GM23338 (cell line): ENCODE measurements around the gene ASPRV1. TPM values are rescaled to one million over a fixed set of nuclear protein-coding genes. Genes with fewer than 3 reads are reported as not detected.

ENCODE experiments used
- ATAC-seq: fragments of 200-7000 bp; cut with Tn5 transposase; 3 replicates; pipeline ENCODE4 v1.9.1; 2020
- DNase-seq: peaks from one replicate; pipeline ENCODE4 v3.0.0-alpha.2; 2015; ENCODE audit warnings: low spot score
- H2AFZ ChIP-seq: fragments of 200-600 bp; sonication (generic); 2 replicates; pipeline ENCODE4 v1.8.0; 2016; ENCODE audit warnings: antibody characterized with exemption, mild to moderate bottlenecking, moderate library complexity
- H3F3A ChIP-seq: fragments of 200-600 bp; sonication (generic); replicated peaks from 2 replicates; pipeline ENCODE4 v1.8.0; 2017; ENCODE audit warnings: antibody characterized with exemption, mixed run types, low read depth
- H3K27ac ChIP-seq: fragments of 200-600 bp; sonication (generic); 2 replicates; pipeline ENCODE4 v1.6.1; 2016; ENCODE audit warnings: low read depth
- H3K27me3 ChIP-seq: fragments of 200-600 bp; sonication (generic); 2 replicates; pipeline ENCODE4 v1.8.0; 2016; ENCODE audit warnings: mild to moderate bottlenecking, mixed run types, moderate library complexity; ENCODE audit not compliant: insufficient read depth
- H3K36me3 ChIP-seq: fragments of 200-600 bp; sonication (generic); 2 replicates; pipeline ENCODE4 v1.8.0; 2016; ENCODE audit warnings: mild to moderate bottlenecking; ENCODE audit not compliant: insufficient read depth
- H3K4me1 ChIP-seq: fragments of 200-600 bp; sonication (generic); 2 replicates; pipeline ENCODE4 v1.8.0; 2016; ENCODE audit warnings: mild to moderate bottlenecking, moderate library complexity; ENCODE audit not compliant: insufficient read depth
- H3K4me2 ChIP-seq: fragments of 200-600 bp; sonication (generic); 2 replicates; pipeline ENCODE4 v1.7.1; 2017; ENCODE audit warnings: mixed run types
- H3K4me3 ChIP-seq: fragments of 200-600 bp; sonication (generic); 2 replicates; pipeline ENCODE4 v1.6.1; 2016; ENCODE audit warnings: mixed run types
- H3K79me2 ChIP-seq: fragments of 200-600 bp; sonication (generic); replicated peaks from 2 replicates; pipeline ENCODE4 v1.8.0; 2017; ENCODE audit warnings: mild to moderate bottlenecking; ENCODE audit not compliant: insufficient read depth
- H3K9me2 ChIP-seq: fragments of 200-600 bp; sonication (generic); 2 replicates; pipeline ENCODE4 v1.8.0; 2017; ENCODE audit not compliant: insufficient read depth
- H4K20me1 ChIP-seq: fragments of 200-600 bp; sonication (generic); replicated peaks from 2 replicates; pipeline ENCODE4 v1.8.0; 2017; ENCODE audit warnings: mild to moderate bottlenecking; ENCODE audit not compliant: insufficient read depth
- H3K27ac Mint-ChIP-seq: 2 replicates; pipeline ENCODE4 v1.8.0; 2020; ENCODE audit warnings: inconsistent platforms, mild to moderate bottlenecking, moderate library complexity, mixed read lengths
- H3K27me3 Mint-ChIP-seq: 3 replicates; pipeline ENCODE4 v1.8.0; 2022; ENCODE audit warnings: low read depth, mild to moderate bottlenecking, moderate library complexity, mixed read lengths, inconsistent platforms; ENCODE audit not compliant: insufficient read depth, poor library complexity
- H3K36me3 Mint-ChIP-seq: 3 replicates; pipeline ENCODE4 v1.8.0; 2021; ENCODE audit warnings: low read depth, mild to moderate bottlenecking, inconsistent platforms, moderate library complexity, mixed read lengths
- H3K4me1 Mint-ChIP-seq: 3 replicates; pipeline ENCODE4 v1.8.0; 2020; ENCODE audit warnings: mild to moderate bottlenecking, inconsistent platforms, mixed read lengths
- H3K4me3 Mint-ChIP-seq: 3 replicates; pipeline ENCODE4 v1.8.0; 2021; ENCODE audit warnings: moderate library complexity, mild to moderate bottlenecking, inconsistent platforms, mixed read lengths
- H3K9me3 Mint-ChIP-seq: 3 replicates; pipeline ENCODE4 v1.8.0; 2020; ENCODE audit warnings: moderate library complexity, mild to moderate bottlenecking, inconsistent platforms, mixed read lengths
- CREB1 ChIP-seq: fragments of 250-450 bp; sonication (Bioruptor Pico); IDR thresholded peaks from 2 replicates; pipeline ENCODE4 v1.5.0; 2020; ENCODE audit warnings: low read depth, mild to moderate bottlenecking, moderate library complexity
- EZH2 ChIP-seq: fragments of 200-600 bp; sonication (generic); IDR thresholded peaks from one replicate; pipeline ENCODE4 v1.8.0; 2017; ENCODE audit warnings: antibody characterized with exemption, mild to moderate bottlenecking, low read depth; ENCODE audit not compliant: unreplicated experiment
- EZH2phosphoT487 ChIP-seq: fragments of 200-600 bp; sonication (generic); IDR thresholded peaks from one replicate; pipeline ENCODE4 v1.8.1; 2018; ENCODE audit warnings: antibody characterized with exemption; ENCODE audit not compliant: unreplicated experiment
- JUNB ChIP-seq: IDR thresholded peaks from one replicate; pipeline ENCODE4 v1.6.1; 2016; ENCODE audit warnings: antibody characterized with exemption; ENCODE audit not compliant: unreplicated experiment
- NANOG ChIP-seq: IDR thresholded peaks from 2 replicates; pipeline ENCODE4 v1.6.1; 2016; ENCODE audit warnings: antibody characterized with exemption, borderline replicate concordance
- POLR2AphosphoS5 ChIP-seq: IDR thresholded peaks from 2 replicates; pipeline ENCODE4 v1.6.1; 2016; ENCODE audit warnings: antibody characterized with exemption, low read depth
- STAT1 ChIP-seq: IDR thresholded peaks from one replicate; pipeline ENCODE4 v1.6.1; 2016; ENCODE audit warnings: antibody characterized with exemption; ENCODE audit not compliant: unreplicated experiment
- ZNF114 ChIP-seq: fragments of 250-450 bp; sonication (Bioruptor Pico); IDR thresholded peaks from 2 replicates; pipeline ENCODE4 v1.5.0; 2020; ENCODE audit warnings: mild to moderate bottlenecking, moderate library complexity
- ZNF331 ChIP-seq: fragments of 250-450 bp; sonication (Bioruptor Pico); IDR thresholded peaks from 2 replicates; pipeline ENCODE4 v1.5.0; 2020; ENCODE audit warnings: low read depth, mild to moderate bottlenecking, moderate library complexity
- polyA plus RNA-seq: library from polyadenylated mRNA; unstranded; fragments of >200 nt; fragmentation: Nextera tagmentation; extraction: Ambion mirVana; gene quantifications from 2 replicates; pipeline ENCODE4 v1.2.1, GENCODE V29; 2016
- total RNA-seq: library from RNA; depleted of rRNA; stranded (reverse); fragments of >200 nt; shearing (Covaris generic); gene quantifications from 2 replicates; pipeline ENCODE4 v1.2.3, GENCODE V29; 2014
- TF ChIP-seq, protein P1 (sequence below), 2 experiments: fragments of 200-600 bp in 1 of 2; sonication (generic) in 1 of 2; conservative IDR thresholded peaks; 2 replicates each; pipeline versions ENCODE4 v1.5.1 to v1.6.1; 2016 to 2017; ENCODE audit warnings: antibody characterized with exemption in 2 of 2, low read depth in 2 of 2, mild to moderate bottlenecking in 2 of 2, moderate library complexity in 1 of 2
- TF ChIP-seq, protein P2 (sequence below): IDR thresholded peaks from 2 replicates; pipeline ENCODE4 v1.6.1; 2016; ENCODE audit warnings: antibody characterized with exemption
- TF ChIP-seq, protein P3 (sequence below): IDR thresholded peaks from one replicate; pipeline ENCODE4 v1.6.1; 2018; ENCODE audit warnings: antibody characterized with exemption; ENCODE audit not compliant: unreplicated experiment

Gene ASPRV1
- total and polyA plus RNA-seq, 2 experiments from 2014 or later = 0.60 to 1.4 TPM

DNA sequence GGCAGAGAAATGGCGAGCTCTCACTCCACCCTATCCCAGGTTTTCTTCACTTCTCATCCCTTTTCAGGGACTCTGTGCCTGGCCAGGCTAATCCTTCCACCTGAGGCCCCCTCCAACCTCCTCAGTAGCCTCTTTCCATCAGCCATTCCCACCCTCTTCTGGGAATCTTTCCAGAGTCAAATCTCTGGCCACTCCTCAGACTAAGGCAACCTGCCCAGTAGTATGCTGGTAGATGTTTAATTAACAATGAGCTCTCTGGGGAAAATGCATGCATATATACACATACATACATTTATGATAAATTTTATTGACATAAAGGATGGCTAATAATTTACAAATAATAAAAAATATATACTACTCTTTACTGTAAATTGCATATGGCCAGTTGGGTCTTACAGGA lies 11.4 kb upstream of the ASPRV1 start (continued):
- TF ChIP-seq NANOG (no peak), EZH2 (no peak), EZH2phosphoT487 (no peak), ZNF331 (CRISPR knock-in tag) (no peak), POLR2AphosphoS5 (no peak), ZNF114 (no peak), CREB1 (CRISPR knock-in tag) (no peak)
- TF ChIP-seq, protein P1, sequence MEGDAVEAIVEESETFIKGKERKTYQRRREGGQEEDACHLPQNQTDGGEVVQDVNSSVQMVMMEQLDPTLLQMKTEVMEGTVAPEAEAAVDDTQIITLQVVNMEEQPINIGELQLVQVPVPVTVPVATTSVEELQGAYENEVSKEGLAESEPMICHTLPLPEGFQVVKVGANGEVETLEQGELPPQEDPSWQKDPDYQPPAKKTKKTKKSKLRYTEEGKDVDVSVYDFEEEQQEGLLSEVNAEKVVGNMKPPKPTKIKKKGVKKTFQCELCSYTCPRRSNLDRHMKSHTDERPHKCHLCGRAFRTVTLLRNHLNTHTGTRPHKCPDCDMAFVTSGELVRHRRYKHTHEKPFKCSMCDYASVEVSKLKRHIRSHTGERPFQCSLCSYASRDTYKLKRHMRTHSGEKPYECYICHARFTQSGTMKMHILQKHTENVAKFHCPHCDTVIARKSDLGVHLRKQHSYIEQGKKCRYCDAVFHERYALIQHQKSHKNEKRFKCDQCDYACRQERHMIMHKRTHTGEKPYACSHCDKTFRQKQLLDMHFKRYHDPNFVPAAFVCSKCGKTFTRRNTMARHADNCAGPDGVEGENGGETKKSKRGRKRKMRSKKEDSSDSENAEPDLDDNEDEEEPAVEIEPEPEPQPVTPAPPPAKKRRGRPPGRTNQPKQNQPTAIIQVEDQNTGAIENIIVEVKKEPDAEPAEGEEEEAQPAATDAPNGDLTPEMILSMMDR (conservative IDR thresholded peaks at IDR 0.05; ENCODE audit: low read depth in 2 of 2) = no peak
- TF ChIP-seq, protein P2, sequence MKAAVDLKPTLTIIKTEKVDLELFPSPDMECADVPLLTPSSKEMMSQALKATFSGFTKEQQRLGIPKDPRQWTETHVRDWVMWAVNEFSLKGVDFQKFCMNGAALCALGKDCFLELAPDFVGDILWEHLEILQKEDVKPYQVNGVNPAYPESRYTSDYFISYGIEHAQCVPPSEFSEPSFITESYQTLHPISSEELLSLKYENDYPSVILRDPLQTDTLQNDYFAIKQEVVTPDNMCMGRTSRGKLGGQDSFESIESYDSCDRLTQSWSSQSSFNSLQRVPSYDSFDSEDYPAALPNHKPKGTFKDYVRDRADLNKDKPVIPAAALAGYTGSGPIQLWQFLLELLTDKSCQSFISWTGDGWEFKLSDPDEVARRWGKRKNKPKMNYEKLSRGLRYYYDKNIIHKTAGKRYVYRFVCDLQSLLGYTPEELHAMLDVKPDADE = no peak

DNA sequence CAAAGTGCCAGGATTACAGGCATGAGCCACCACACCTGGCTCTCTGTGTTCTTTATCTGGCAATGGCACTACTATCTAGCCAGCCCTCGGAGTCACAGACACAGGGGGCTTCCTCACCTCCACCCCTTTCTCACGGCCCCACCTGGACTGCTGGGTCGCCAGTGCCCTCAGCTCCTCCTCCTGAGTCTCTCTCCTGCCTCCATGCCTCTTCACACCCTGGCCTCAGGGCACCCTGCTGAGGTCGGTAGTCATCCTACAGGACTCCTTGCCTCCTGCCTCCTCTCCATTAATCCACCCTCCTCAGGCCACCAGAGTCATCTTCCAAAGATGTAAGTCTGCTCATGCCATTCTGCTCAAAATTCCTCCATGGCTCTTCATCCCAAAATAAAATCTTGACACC lies 8.6 kb upstream of the ASPRV1 start:
- no peak for DNase-seq
- peaks cover 2% of the 10 kb centered on the region; the same call in 1 of the 2 replicates for H3K9me2 ChIP-seq
- no peaks in the 10 kb centered on the region for H3K79me2 ChIP-seq
- no peaks in the 10 kb centered on the region for H3K4me1 ChIP-seq
- no peak overlapping the region for H2AFZ ChIP-seq
- no peak overlapping the region for H3K4me2 ChIP-seq
- no peak for ATAC-seq
- Mint-ChIP-seq H3K4me3 (no peak overlapping the region), H3K9me3 (no peaks in the 10 kb centered on the region), H3K4me1 (no peaks in the 10 kb centered on the region; the same call in 2 of the 3 replicates), H3K27me3 (peaks cover 13% of the 10 kb centered on the region), H3K36me3 (no peaks in the 10 kb centered on the region; the same call in 2 of the 3 replicates), H3K27ac (no peak overlapping the region)
- H3K27me3 ChIP-seq = no peaks in the 10 kb centered on the region
- H3K36me3 ChIP-seq = no peaks in the 10 kb centered on the region
- no peak overlapping the region for H3K4me3 ChIP-seq
- H4K20me1 ChIP-seq = no peaks in the 10 kb centered on the region
- H3K27ac ChIP-seq = no peak overlapping the region
- H3F3A ChIP-seq = no peaks in the 10 kb centered on the region
- TF ChIP-seq EZH2phosphoT487 (no peak), EZH2 (no peak), ZNF114 (no peak), NANOG (no peak), JUNB (no peak), STAT1 (no peak), CREB1 (CRISPR knock-in tag) (no peak), POLR2AphosphoS5 (no peak), ZNF331 (CRISPR knock-in tag) (no peak)
- TF ChIP-seq, protein P1 (conservative IDR thresholded peaks at IDR 0.05; ENCODE audit: low read depth in 2 of 2) = no peak
- TF ChIP-seq, protein P3, sequence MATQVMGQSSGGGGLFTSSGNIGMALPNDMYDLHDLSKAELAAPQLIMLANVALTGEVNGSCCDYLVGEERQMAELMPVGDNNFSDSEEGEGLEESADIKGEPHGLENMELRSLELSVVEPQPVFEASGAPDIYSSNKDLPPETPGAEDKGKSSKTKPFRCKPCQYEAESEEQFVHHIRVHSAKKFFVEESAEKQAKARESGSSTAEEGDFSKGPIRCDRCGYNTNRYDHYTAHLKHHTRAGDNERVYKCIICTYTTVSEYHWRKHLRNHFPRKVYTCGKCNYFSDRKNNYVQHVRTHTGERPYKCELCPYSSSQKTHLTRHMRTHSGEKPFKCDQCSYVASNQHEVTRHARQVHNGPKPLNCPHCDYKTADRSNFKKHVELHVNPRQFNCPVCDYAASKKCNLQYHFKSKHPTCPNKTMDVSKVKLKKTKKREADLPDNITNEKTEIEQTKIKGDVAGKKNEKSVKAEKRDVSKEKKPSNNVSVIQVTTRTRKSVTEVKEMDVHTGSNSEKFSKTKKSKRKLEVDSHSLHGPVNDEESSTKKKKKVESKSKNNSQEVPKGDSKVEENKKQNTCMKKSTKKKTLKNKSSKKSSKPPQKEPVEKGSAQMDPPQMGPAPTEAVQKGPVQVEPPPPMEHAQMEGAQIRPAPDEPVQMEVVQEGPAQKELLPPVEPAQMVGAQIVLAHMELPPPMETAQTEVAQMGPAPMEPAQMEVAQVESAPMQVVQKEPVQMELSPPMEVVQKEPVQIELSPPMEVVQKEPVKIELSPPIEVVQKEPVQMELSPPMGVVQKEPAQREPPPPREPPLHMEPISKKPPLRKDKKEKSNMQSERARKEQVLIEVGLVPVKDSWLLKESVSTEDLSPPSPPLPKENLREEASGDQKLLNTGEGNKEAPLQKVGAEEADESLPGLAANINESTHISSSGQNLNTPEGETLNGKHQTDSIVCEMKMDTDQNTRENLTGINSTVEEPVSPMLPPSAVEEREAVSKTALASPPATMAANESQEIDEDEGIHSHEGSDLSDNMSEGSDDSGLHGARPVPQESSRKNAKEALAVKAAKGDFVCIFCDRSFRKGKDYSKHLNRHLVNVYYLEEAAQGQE = no peak
- TF ChIP-seq, protein P2 = no peak
